Endothelial cell of umbilical vein (primary cell): ENCODE results near the gene SZT2.

ENCODE experiments used
- EZH2 ChIP-seq: IDR thresholded peaks from 2 replicates; pipeline ENCODE4 v1.6.1; 2012; ENCODE audit warnings: borderline replicate concordance, low read depth, mild to moderate bottlenecking, moderate library complexity, low read length, inconsistent platforms; ENCODE audit not compliant: severe bottlenecking
- GATA2 ChIP-seq: IDR thresholded peaks from 2 replicates; pipeline ENCODE4 v1.7.0; 2011; ENCODE audit warnings: low read depth, mild to moderate bottlenecking, moderate library complexity, mixed read lengths, low read length; ENCODE audit not compliant: insufficient read length, insufficient read depth
- POLR2A ChIP-seq: IDR thresholded peaks from 2 replicates; pipeline ENCODE4 v1.6.1; 2012; ENCODE audit warnings: low read depth, mild to moderate bottlenecking, control low read depth, low read length
- TF ChIP-seq, protein P1 (sequence below), 2 donors: IDR thresholded peaks; 1 replicate in 1 of 2; 2 replicates in 1 of 2; pipeline ENCODE4 v1.5.1; 2011; ENCODE audit warnings: low read length in 2 of 2, mild to moderate bottlenecking in 2 of 2, moderate library complexity in 2 of 2, control low read depth in 1 of 2, inconsistent platforms in 1 of 2, low read depth in 1 of 2; ENCODE audit not compliant: insufficient read depth in 1 of 2; ENCODE audit errors: extremely low read depth in 1 of 2

DNA sequence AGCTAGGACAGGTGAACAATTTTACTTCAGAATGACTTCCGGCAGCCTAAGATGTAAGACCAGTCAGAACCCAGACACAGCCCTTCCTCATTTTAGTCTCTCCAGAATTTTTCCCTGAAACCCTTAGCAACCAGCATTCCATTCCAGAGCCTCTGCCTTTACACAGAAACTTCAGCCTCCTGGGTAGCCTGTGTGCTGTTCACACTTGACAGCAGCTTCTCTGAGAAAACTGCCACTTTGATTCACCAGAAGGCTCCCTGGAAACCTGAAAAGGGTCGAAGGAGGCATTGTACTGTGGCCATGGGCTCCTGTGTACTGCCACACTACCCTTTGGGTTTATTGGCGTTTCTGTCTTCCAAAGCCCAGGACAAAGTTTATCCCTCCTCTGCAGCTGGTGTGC is 46.7 kb downstream of the SZT2 start:
- TF ChIP-seq EZH2 (no peak), POLR2A (no peak), GATA2 (no peak)
- TF ChIP-seq, protein P1, sequence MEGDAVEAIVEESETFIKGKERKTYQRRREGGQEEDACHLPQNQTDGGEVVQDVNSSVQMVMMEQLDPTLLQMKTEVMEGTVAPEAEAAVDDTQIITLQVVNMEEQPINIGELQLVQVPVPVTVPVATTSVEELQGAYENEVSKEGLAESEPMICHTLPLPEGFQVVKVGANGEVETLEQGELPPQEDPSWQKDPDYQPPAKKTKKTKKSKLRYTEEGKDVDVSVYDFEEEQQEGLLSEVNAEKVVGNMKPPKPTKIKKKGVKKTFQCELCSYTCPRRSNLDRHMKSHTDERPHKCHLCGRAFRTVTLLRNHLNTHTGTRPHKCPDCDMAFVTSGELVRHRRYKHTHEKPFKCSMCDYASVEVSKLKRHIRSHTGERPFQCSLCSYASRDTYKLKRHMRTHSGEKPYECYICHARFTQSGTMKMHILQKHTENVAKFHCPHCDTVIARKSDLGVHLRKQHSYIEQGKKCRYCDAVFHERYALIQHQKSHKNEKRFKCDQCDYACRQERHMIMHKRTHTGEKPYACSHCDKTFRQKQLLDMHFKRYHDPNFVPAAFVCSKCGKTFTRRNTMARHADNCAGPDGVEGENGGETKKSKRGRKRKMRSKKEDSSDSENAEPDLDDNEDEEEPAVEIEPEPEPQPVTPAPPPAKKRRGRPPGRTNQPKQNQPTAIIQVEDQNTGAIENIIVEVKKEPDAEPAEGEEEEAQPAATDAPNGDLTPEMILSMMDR (IDR thresholded peaks at IDR 0.05; ENCODE audit: extremely low read depth in 1 of 2, insufficient read depth in 1 of 2, low read depth in 1 of 2, low read length in 2 of 2): no peak
